ENCODE measurements around the gene RTKN. TPM values are rescaled to one million over a fixed set of nuclear protein-coding genes. Genes with fewer than 3 reads are reported as not detected.
"Not testable (repeated sequence)": the region's sequence is repeated elsewhere in the genome, so short reads cannot be mapped to it uniquely, and the experiment has no call there.

The RTKN gene
- total RNA-seq, 2 donors from 2014 or later: 51.4 to 89.9 TPM

DNA sequence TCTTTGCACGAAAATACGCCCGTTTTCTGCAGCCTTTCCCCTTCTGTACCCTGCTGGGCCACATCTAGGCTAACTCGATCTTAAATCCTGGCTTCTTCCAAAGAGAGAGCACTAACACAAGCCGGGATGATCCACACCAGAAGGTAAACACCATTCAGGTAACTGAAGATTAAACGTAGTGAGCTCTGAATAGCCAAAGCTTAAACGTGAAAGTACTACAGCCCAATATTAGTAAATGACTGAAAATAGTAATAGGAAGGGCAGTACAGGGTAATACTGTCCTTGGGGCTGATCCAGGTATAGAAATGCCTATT, 31.2 kb upstream of the RTKN start:
- Histone ChIP-seq H3K4me1 (peaks cover 9% of the 10 kb centered on the region), H3K36me3 (peaks cover 4% of the 10 kb centered on the region), H3K9me3 (no peaks in the 10 kb centered on the region), H3K9ac (ENCODE audit: low read depth in 2 of 2, low read length in 2 of 2) (peak overlapping the region; percentile 69 to 96), H3K27me3 (no peaks in the 10 kb centered on the region), H3K27ac (peak overlapping the region; percentile 88), H3K4me3 (peak overlapping the region; percentile 55)
- DNase-seq: no peak
- intact Hi-C loops (cut with DNase I): no loop called here
- TF ChIP-seq, protein P1, sequence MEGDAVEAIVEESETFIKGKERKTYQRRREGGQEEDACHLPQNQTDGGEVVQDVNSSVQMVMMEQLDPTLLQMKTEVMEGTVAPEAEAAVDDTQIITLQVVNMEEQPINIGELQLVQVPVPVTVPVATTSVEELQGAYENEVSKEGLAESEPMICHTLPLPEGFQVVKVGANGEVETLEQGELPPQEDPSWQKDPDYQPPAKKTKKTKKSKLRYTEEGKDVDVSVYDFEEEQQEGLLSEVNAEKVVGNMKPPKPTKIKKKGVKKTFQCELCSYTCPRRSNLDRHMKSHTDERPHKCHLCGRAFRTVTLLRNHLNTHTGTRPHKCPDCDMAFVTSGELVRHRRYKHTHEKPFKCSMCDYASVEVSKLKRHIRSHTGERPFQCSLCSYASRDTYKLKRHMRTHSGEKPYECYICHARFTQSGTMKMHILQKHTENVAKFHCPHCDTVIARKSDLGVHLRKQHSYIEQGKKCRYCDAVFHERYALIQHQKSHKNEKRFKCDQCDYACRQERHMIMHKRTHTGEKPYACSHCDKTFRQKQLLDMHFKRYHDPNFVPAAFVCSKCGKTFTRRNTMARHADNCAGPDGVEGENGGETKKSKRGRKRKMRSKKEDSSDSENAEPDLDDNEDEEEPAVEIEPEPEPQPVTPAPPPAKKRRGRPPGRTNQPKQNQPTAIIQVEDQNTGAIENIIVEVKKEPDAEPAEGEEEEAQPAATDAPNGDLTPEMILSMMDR (IDR thresholded peaks at IDR 0.05): no peak

DNA sequence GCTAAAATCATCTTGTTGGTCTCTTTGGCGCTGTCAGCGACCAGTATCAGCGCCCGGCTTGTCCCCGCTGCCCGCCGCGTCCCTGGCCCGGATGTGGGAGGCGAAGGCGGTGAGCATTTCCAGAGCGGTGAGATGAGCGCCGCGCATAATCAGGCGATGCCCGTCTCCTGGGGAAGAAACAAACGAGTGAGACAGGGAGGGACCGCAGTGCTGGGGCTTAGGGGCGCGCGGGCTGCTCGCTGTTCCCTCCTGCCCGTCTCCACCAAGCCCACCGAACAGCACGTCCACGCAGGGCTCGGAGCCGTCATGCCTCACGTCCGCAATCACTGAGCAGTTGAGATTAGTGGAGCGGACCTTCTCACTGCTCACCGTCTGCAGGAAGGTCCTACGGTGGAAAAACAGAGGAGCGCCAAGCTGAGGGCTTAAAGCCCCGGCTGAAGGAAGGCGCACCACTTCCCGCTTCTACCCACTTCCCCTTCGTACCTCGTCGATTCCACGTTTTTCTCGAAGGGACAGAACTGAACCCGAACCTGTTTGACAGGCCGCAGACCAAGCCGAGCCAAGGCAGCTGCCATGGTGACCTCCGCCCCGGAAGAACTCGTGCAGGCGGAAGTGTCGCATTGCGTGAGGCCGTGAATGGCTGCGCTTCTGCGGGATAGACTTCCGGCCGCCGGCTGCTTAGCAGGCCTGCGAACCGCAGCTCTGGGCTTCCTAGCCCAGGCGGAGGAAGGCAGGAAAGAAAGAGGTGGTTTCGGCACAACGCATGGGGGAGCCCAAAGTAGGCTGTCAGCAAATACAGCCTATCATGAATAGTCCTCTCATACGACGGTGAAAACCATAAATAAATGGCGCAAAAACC, 30.6 kb upstream of the RTKN start, which contains the start of gene MRPL53:
TSS of gene MRPL53 (minus strand) at position 595 of the 859 bp plus-strand sequence. CDS start at position 575, 20 bp downstream.
- TF ChIP-seq, protein P1 (IDR thresholded peaks at IDR 0.05): no peak
- Histone ChIP-seq H3K27ac (peak within 1 kb of the TSS; percentile 88), H3K9ac (ENCODE audit: low read depth in 2 of 2, low read length in 2 of 2) (peak within 1 kb of the TSS; percentile 84 to 96), H3K4me3 (peak within 1 kb of the TSS; percentile 55), H3K9me3 (no peaks in the 10 kb centered on the region), H3K36me3 (peaks cover 4% of the 10 kb centered on the region), H3K27me3 (no peaks in the 10 kb centered on the region), H3K4me1 (peaks cover 9% of the 10 kb centered on the region)
- intact Hi-C loops (cut with DNase I): no loop called here
- DNase-seq: peak; percentile 96

DNA sequence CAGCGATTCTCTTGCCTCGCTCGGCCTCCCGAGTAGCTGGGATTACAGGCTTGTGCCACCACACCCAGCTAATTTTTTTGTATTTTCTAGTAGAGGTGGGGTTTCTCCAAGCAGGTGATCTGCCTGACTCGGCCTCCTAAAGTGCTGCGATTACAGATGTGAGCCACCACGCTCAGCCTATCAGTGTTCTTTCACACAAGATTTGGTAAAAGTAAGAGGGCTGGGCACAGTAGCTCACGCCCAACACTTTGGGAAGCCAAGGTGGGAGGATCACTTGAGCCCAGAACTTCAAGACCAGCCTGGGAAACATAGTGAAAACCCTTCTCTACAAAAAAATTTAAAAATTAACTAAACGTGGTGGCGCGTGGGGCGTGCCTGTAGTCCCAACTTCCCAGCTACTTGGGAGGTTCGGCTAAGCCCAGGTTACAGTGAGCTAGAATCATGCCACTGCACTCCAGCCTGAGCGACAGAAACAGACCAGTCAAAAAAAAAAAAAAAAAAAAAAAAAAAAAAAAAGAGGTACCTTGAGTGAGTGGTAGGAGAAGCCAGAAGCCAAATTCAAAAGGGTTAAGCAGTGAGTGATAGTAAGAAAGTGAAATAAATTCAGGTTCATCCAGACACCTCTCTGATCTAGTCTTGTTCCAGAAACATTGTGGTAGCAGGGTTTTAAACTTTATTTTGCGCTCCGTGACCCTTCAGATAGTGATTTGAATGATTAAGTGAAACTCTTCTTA, 29.8 kb upstream of the RTKN start:
- H3K4me3 ChIP-seq: peak overlapping the region; percentile 55
- H3K9ac ChIP-seq (ENCODE audit: low read depth in 2 of 2, low read length in 2 of 2): peak overlapping the region; percentile 84 to 96
- DNase-seq: no peak
- H3K4me1 ChIP-seq: peaks cover 9% of the 10 kb centered on the region
- intact Hi-C loops (cut with DNase I): no loop called here
- peak overlapping the region; percentile 88 for H3K27ac ChIP-seq
- H3K36me3 ChIP-seq: peaks cover 4% of the 10 kb centered on the region
- no peaks in the 10 kb centered on the region for H3K27me3 ChIP-seq
- no peaks in the 10 kb centered on the region for H3K9me3 ChIP-seq
- TF ChIP-seq, protein P1 (IDR thresholded peaks at IDR 0.05): no peak

DNA sequence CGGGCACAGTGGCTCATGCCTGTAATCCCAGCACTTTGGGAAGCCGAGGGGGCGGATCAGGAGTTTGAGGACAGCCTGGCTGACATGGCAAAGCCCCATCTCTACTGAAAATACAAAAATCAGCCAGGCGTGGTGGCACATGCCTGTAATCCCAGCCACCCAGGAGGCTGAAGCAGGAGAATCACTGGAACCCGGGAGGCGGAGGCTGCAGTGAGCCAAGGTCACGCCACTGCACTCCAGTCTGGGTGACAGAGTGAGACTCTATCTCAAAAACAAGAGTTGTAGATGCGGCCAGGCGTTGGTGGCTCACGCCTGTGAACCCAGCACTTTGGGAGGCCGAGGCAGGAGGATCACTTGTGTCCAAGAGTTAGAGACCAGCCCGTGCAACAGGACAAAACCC, 29.0 kb upstream of the RTKN start:
- H3K9ac ChIP-seq (ENCODE audit: low read depth in 2 of 2, low read length in 2 of 2); H3K4me3 ChIP-seq; H3K9me3 ChIP-seq; DNase-seq; H3K4me1 ChIP-seq; H3K36me3 ChIP-seq; H3K27me3 ChIP-seq; intact Hi-C loops (cut with DNase I); H3K27ac ChIP-seq: not testable (repeated sequence)

DNA sequence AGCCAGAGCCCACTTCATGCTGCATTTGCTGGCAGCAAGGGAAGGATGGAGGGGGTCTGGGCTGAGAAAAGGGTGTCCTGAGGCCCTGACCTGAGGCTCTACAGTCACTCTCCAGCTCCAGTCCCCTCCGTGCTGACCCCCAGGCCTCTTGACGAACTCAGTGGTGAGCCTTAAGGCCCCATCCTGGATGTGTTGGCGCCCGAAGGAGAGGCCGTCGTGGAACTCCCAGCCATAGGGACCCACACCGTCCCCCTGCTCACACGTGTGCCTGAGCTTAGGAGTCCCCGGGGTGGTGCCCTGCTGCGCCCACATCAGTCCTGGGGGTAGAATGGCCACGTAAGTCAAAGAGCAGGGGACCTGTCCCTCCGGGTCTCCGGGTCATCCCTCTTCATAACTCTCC, 22.7 kb upstream of the RTKN start:
- Histone ChIP-seq H3K9me3 (no peaks in the 10 kb centered on the region), H3K4me3 (peak overlapping the region; percentile 99), H3K4me1 (peaks cover 7% of the 10 kb centered on the region), H3K27me3 (no peaks in the 10 kb centered on the region), H3K9ac (ENCODE audit: low read depth in 2 of 2, low read length in 2 of 2) (peak overlapping the region; percentile 81 to 83), H3K27ac (peak overlapping the region; percentile 76), H3K36me3 (no peaks in the 10 kb centered on the region)
- no peak for DNase-seq
- TF ChIP-seq, protein P1 (IDR thresholded peaks at IDR 0.05): no peak
- intact Hi-C loops (cut with DNase I): no loop called here

DNA sequence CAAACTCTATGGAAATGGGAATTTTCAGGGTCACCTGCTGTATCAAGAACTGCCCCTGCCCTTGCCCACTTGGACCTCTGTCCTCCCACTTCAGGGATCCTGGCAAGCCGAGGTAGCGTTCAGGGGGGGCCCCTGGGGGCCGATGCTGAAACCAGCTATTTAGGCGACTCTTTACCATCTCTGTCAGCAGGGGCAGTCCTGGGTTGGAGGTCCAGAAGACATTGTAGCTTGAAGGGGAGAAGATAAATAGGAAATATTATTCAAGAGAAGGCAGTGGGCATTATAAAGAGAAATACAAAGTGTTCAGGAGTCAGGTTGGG, 21.0 kb upstream of the RTKN start:
- H3K4me1 ChIP-seq: peaks cover 7% of the 10 kb centered on the region
- intact Hi-C loops (cut with DNase I): no loop called here
- H3K4me3 ChIP-seq: no peak overlapping the region
- no peak overlapping the region for H3K27ac ChIP-seq
- no peaks in the 10 kb centered on the region for H3K36me3 ChIP-seq
- DNase-seq: no peak
- H3K27me3 ChIP-seq: no peaks in the 10 kb centered on the region
- H3K9ac ChIP-seq (ENCODE audit: low read depth in 2 of 2, low read length in 2 of 2): no peak overlapping the region
- no peaks in the 10 kb centered on the region for H3K9me3 ChIP-seq
- TF ChIP-seq, protein P1 (IDR thresholded peaks at IDR 0.05): no peak

Measured in colonic mucosa (tissue), 4 donors.